ENCODE data around the gene LYST.
"Not testable (repeated sequence)": the region's sequence is repeated elsewhere in the genome, so short reads cannot be mapped to it uniquely, and the experiment has no call there.

LYST gene

GRCh38 chr1:235866205-235866912 is at the start of gene LYST:
Gene LYST (minus strand): TSS chr1:235866906. CDS start chr1:235830417, 36,489 bp downstream.
- peak; percentile 37 for DNase-seq (ENCODE audit: low read depth)

- not testable (repeated sequence) for DNase-seq (ENCODE audit: low read depth)
Observed at GRCh38 chr1:235915489-235915888, 48.8 kb upstream of the LYST start.

DNA sequence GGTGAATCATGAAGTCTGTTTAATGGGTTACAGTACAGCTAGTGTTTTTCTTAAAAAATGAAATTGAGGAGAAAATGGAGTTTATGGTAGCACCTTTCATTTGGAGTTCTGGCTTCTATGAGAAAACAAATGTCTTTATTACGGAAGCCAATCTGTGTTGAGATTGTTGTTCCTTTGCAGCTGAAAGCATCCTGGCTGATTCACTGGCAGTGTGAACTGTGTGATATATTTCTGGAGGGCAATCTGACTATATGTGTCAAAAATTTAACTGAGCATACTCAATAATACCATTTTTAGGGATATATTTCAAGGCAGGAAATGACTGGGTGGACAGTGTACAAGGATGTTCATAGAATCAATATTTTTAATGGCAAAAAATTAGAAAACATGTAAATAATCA is 46.6 kb upstream of the LYST start:
- DNase-seq (ENCODE audit: low read depth) = no peak

- DNase-seq (ENCODE audit: low read depth) = no peak
Observed at GRCh38 chr1:235911876-235912275, 45.2 kb upstream of the LYST start.

- no peak for DNase-seq (ENCODE audit: low read depth)
Observed at GRCh38 chr1:235911300-235911662, 44.6 kb upstream of the LYST start.

GRCh38 chr1:235910357-235911299 is 43.9 kb upstream of the LYST start:
- DNase-seq (ENCODE audit: low read depth) = no peak

GRCh38 chr1:235908742-235909520 is 42.2 kb upstream of the LYST start:
- no peak for DNase-seq (ENCODE audit: low read depth)

- DNase-seq (ENCODE audit: low read depth) = no peak
Observed at GRCh38 chr1:235907897-235908240, 41.2 kb upstream of the LYST start.

GRCh38 chr1:235907187-235907896 is 40.6 kb upstream of the LYST start:
- no peak for DNase-seq (ENCODE audit: low read depth)

DNA sequence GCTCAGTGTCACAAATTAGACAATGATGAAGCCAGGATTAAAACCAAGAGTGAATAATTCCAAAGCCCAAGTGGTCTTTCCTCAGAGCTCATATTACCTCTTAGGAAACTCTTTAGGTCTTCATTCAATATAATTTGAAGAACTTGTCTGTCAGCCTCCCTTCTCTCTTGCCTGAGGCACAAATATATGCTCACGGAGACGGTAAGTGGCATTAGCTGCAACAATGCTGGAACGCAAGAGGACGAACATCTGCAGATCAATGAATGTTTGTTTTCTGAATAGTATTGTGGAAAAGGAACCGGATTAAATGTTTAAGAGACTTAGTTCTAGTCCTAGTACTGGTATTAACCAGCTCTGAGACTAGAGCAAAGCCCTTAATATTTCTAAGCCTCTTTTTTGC is 39.7 kb upstream of the LYST start:
- DNase-seq (ENCODE audit: low read depth) = no peak

DNA sequence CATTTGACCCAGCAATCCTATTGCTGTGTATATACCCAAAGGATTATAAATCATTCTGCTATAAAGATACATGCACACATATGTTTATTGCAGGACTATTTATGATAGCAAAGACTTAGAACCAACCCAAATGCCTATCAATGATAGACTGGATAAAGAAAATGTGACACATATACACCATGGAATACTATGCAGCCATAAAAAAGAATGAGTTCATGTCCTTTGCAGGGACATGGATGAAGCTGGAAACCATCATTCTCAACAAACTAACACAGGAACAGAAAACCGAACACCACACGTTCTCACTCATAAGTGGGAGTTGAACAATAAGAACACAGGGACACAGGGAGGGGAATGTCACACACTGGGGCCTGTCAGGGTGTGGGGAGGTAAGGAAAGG is 37.1 kb upstream of the LYST start:
- DNase-seq (ENCODE audit: low read depth) = not testable (repeated sequence)

GRCh38 chr1:235902677-235903542 is 36.2 kb upstream of the LYST start:
- DNase-seq (ENCODE audit: low read depth) = no peak

GRCh38 chr1:235901461-235901860 is 34.8 kb upstream of the LYST start:
- no peak for DNase-seq (ENCODE audit: low read depth)

- DNase-seq (ENCODE audit: low read depth) = no peak
Observed at GRCh38 chr1:235898126-235898525, 31.4 kb upstream of the LYST start.

DNA sequence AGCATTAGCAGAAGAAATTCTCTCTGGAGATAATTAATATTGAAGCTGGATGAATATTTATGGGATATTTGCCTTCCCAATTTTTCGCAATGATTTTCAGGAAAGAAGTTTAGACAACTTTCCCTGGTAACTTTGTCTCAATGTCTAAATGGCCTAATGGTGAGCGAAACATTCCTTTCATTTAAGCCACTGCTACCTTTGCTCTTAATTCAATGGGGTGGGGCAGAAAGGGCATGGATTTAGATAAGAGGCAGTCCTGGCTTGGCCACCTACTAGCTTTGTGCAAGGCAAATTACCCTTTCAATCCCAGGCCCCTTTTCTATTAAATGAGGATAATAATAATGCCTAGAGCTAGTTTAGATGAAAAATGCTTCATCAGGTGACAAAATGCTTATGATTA is 27.1 kb upstream of the LYST start:
- DNase-seq (ENCODE audit: low read depth) = no peak

GRCh38 chr1:235892734-235893413 is 26.2 kb upstream of the LYST start:
- DNase-seq (ENCODE audit: low read depth) = no peak

DNA sequence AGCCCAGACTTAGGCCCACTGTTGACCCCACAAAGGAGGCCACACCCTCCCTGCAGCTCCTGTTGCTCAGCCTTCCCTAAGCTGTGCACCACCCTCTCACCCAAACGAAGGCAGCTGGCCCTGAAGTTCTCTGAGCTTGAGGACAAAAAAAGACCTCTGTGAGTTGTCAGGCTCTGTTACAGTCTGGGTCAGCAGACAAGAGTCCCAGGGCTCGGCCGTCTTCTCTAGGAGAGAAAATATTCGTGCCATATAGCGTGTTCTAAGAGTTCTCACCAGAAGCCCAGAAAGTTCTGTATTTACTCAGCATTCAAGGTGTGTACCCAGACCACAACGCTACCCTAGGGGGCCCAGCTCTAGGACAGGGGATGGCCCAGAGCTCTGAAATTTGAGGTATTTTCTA is 25.5 kb upstream of the LYST start:
- no peak for DNase-seq (ENCODE audit: low read depth)

- peak; percentile 42 for DNase-seq (ENCODE audit: low read depth)
Observed at GRCh38 chr1:235888119-235888643, 21.5 kb upstream of the LYST start.

DNA sequence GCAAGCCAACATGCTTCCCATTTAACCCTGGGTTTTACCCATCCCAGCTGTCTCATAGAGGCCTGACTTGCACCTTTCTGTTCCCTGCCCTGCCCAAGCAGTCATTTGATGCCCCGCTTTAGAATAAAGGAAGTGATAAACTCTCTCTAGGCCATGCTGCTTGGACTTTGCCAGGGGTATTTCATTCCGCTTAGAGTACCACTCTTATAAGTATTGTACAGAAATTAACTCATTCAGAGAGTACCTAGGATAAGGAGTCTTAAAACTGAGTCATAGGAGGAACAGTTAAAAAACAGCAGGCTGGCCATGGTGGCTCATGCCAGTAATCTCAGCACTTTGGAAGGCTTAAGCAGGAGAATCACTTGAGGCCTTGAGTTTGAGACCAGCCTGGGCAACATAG is 21.0 kb upstream of the LYST start:
- no peak for DNase-seq (ENCODE audit: low read depth)

DNA sequence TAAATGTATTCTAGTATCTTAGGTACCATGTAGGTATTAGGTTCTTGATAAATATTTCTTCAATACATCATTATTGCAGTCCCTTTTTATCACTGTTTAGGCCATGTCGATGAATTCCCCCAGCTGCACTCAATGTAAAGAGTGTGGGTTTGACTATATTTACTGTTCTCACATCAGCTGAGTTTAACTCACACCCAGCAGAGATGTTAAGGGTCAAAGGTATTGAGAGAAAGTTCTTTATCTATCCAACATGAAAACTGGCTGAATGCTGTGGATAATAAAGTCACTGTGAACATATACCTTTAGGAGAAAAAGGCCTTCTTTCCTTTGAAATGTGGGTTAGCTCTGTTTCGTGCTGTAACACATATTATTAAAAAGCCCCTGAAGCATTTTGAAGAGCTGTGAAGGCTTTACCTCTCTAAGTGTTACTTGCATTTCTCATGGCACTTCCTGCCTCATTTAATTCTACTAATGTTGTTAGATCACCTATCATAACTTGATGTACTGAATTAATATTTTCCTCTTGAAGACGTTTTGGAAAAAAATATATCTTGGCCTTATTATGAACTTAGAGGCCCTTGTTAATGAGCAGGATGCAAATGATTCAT is 19.1 kb upstream of the LYST start:
- DNase-seq (ENCODE audit: low read depth) = no peak
